DOHH2 (cell line): ENCODE measurements around the gene RGPD3.

Source experiments
- H3F3A ChIP-seq: fragments of 200-600 bp; sonication (generic), shearing (Covaris generic); 2 replicates; pipeline ENCODE4 v1.6.0; 2016; ENCODE audit warnings: antibody characterized with exemption, mild to moderate bottlenecking; ENCODE audit not compliant: control insufficient read depth, insufficient read depth
- H3K27ac ChIP-seq: fragments of 200-600 bp; sonication (generic); 2 replicates; pipeline ENCODE4 v1.5.1; 2014; ENCODE audit warnings: low read depth, mild to moderate bottlenecking, low read length, moderate library complexity
- H3K27me3 ChIP-seq: fragments of 200-600 bp; sonication (generic); 2 replicates; pipeline ENCODE4 v1.6.1; 2014; ENCODE audit warnings: mild to moderate bottlenecking, low read length, mixed read lengths; ENCODE audit not compliant: control insufficient read depth
- H3K36me3 ChIP-seq: fragments of 200-600 bp; sonication (generic); 2 replicates; pipeline ENCODE4 v1.6.1; 2014; ENCODE audit warnings: mild to moderate bottlenecking, low read length, moderate library complexity, mixed read lengths; ENCODE audit not compliant: control insufficient read depth
- H3K4me1 ChIP-seq: fragments of 200-600 bp; sonication (generic); 2 replicates; pipeline ENCODE4 v1.6.1; 2014; ENCODE audit warnings: mild to moderate bottlenecking, low read length, mixed read lengths; ENCODE audit not compliant: control insufficient read depth
- H3K4me2 ChIP-seq: fragments of 200-600 bp; sonication (generic); 2 replicates; pipeline ENCODE4 v1.6.0; 2014; ENCODE audit warnings: mild to moderate bottlenecking, low read length, moderate library complexity
- H3K4me3 ChIP-seq: fragments of 200-600 bp; sonication (generic); 2 replicates; pipeline ENCODE4 v1.5.1; 2014; ENCODE audit warnings: mild to moderate bottlenecking, low read length, mixed read lengths
- H3K79me2 ChIP-seq: fragments of 200-600 bp; sonication (generic); 2 replicates; pipeline ENCODE4 v1.6.1; 2014; ENCODE audit warnings: mild to moderate bottlenecking, low read length, mixed read lengths; ENCODE audit not compliant: control insufficient read depth
- H3K9me2 ChIP-seq: fragments of 200-600 bp; sonication (generic); replicated peaks from 2 replicates; pipeline ENCODE4 v1.6.1; 2014; ENCODE audit warnings: mild to moderate bottlenecking, low read length, mixed read lengths; ENCODE audit not compliant: control insufficient read depth
- H3K9me3 ChIP-seq: fragments of 200-600 bp; sonication (generic); 2 replicates; pipeline ENCODE4 v1.6.1; 2014; ENCODE audit warnings: antibody characterized with exemption, low read length, mixed read lengths; ENCODE audit not compliant: control insufficient read depth, insufficient read depth
- H4K20me1 ChIP-seq: fragments of 200-600 bp; sonication (generic); 2 replicates; pipeline ENCODE4 v1.6.0; 2014; ENCODE audit warnings: low read depth, mild to moderate bottlenecking, antibody characterized with exemption, low read length, moderate library complexity; ENCODE audit not compliant: control insufficient read depth, insufficient read depth
- CTCF ChIP-seq: fragments of 200-600 bp; sonication (generic); IDR thresholded peaks from one replicate; pipeline ENCODE4 v1.5.1; 2014; ENCODE audit warnings: antibody characterized with exemption, mild to moderate bottlenecking, low read depth, low read length; ENCODE audit not compliant: poor library complexity, severe bottlenecking
- EZH2phosphoT487 ChIP-seq: fragments of 200-600 bp; sonication (generic); IDR thresholded peaks from 2 replicates; pipeline ENCODE4 v1.6.1; 2017; ENCODE audit warnings: borderline replicate concordance, mild to moderate bottlenecking, antibody characterized with exemption, low read length, moderate library complexity, mixed read lengths

The RGPD3 gene

GRCh38 chr2:106342831-106343251 lies 125.4 kb downstream of the RGPD3 start:
- Histone ChIP-seq H3K27ac (no peak overlapping the region), H3K4me1 (no peaks in the 10 kb centered on the region), H3K9me3 (no peaks in the 10 kb centered on the region), H3K79me2 (no peaks in the 10 kb centered on the region), H3K27me3 (no peaks in the 10 kb centered on the region), H3F3A (no peaks in the 10 kb centered on the region), H4K20me1 (no peaks in the 10 kb centered on the region), H3K4me2 (no peak overlapping the region), H3K9me2 (no peaks in the 10 kb centered on the region), H3K36me3 (no peaks in the 10 kb centered on the region), H3K4me3 (no peak overlapping the region)
- TF ChIP-seq EZH2phosphoT487 = no peak
- no peak for TF ChIP-seq CTCF

GRCh38 chr2:106341666-106342065 lies 126.5 kb downstream of the RGPD3 start:
- TF ChIP-seq EZH2phosphoT487 (no peak), CTCF (no peak)
- H3K79me2 ChIP-seq = no peaks in the 10 kb centered on the region
- H4K20me1 ChIP-seq = no peaks in the 10 kb centered on the region
- H3K9me3 ChIP-seq = no peaks in the 10 kb centered on the region
- H3K4me2 ChIP-seq = no peak overlapping the region
- H3K4me3 ChIP-seq = no peak overlapping the region
- no peaks in the 10 kb centered on the region for H3K27me3 ChIP-seq
- no peaks in the 10 kb centered on the region for H3K4me1 ChIP-seq
- no peaks in the 10 kb centered on the region for H3K36me3 ChIP-seq
- H3K9me2 ChIP-seq = no peaks in the 10 kb centered on the region
- no peak overlapping the region for H3K27ac ChIP-seq
- H3F3A ChIP-seq = no peaks in the 10 kb centered on the region
